ENCODE results near the gene IGFLR1.
A peak's percentile ranks its signal among the peaks of the same experiment; 100 is the strongest.

The IGFLR1 gene

DNA sequence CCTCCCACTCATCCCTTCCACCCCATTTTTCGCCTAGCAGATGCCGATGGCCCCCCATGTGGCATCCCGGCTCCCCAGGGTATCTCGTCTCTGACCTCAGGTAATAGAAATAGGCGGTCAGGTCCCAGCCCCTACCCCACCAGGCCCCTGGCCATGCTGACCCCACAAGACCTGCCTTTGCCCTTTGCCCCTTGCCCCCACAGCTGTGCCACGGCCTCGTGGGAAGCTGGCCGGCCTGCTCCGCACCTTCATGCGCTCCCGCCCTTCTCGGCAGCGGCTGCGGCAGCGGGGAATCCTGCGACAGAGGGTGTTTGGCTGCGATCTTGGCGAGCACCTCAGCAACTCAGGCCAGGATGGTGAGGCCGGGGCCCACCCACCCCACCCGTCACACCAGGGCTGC, 38.5 kb upstream of the IGFLR1 start:
- H3K9me3 ChIP-seq (replicated peaks in 1 of 11), result no peaks in the 10 kb centered on the region
- no peak overlapping the region for H3K4me2 ChIP-seq
- H4K20me1 ChIP-seq, result peaks cover 0 to 32% (median 0%) of the 10 kb centered on the region in 11 experiments; a peak in 8 of 22 replicates
- H3K27ac ChIP-seq, result no peak overlapping the region
- no peak for TF ChIP-seq Cebpa-rat (IDR thresholded peaks at IDR 0.05)
- no peak overlapping the region for H3K9ac ChIP-seq
- no peaks in the 10 kb centered on the region for H3K27me3 ChIP-seq
- H3K4me3 ChIP-seq, result no peak overlapping the region
- peaks cover 8 to 53% (median 40%) of the 10 kb centered on the region in 10 experiments; a peak in 18 of 20 replicates for H3K4me1 ChIP-seq
- H3K36me3 ChIP-seq, result peaks cover 3 to 79% (median 73%) of the 10 kb centered on the region in 11 experiments; a peak in 21 of 22 replicates

DNA sequence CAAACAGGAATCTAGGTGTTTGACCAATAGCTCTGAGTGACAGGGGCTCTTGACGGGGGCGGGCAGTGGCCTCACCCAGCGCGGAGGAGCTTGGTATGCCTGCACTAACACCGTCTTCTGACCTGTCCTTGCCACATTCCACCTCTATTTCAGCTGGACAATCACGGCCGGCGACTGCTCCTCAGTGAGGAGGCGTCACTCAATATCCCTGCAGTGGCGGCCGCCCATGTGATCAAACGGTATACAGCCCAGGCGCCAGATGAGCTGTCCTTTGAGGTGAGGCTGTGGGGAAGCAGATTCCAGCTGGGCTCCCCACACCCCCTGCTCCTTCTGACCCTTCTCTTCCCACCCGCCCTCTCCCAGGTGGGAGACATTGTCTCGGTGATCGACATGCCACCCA, 37.8 kb upstream of the IGFLR1 start:
- Histone ChIP-seq H4K20me1 (peaks cover 0 to 28% (median 0%) of the 10 kb centered on the region in 11 experiments; a peak in 8 of 22 replicates), H3K27ac (no peak overlapping the region), H3K9me3 (replicated peaks in 1 of 11) (no peaks in the 10 kb centered on the region), H3K4me3 (no peak overlapping the region), H3K27me3 (no peaks in the 10 kb centered on the region), H3K36me3 (peaks cover 3 to 72% (median 66%) of the 10 kb centered on the region in 11 experiments; a peak in 21 of 22 replicates), H3K9ac (no peak overlapping the region), H3K4me1 (peaks cover 8 to 53% (median 40%) of the 10 kb centered on the region in 10 experiments; a peak in 18 of 20 replicates), H3K4me2 (no peak overlapping the region)
- no peak for TF ChIP-seq Cebpa-rat (IDR thresholded peaks at IDR 0.05)

DNA sequence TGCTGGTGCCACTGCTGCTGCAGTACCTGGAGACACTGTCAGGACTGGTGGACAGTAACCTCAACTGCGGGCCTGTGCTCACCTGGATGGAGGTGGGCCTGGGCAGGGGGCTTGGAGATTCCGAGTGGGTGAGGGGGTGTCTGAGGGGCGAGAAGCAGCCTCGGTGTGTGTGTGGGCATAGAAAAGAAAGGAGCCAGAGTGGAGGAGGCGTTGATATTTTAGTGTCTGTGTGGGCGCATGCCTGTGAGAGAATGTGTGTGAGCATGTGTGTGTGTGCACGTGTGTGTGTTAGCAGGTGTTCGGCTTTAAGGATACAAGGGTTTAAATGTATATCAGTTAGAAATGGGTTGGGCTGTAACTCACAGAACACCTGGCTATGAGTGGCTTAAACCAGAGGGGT, 36.8 kb upstream of the IGFLR1 start:
- H3K4me2 ChIP-seq, result no peak overlapping the region
- H3K9ac ChIP-seq, result peak overlapping the region in 4 of 11 experiments; percentile 1 to 73 (median 11); a peak in 2 of 22 replicates
- H3K9me3 ChIP-seq (replicated peaks in 1 of 11), result no peaks in the 10 kb centered on the region
- TF ChIP-seq Cebpa-rat (IDR thresholded peaks at IDR 0.05), result no peak
- H4K20me1 ChIP-seq, result peaks cover 0 to 23% (median 0%) of the 10 kb centered on the region in 11 experiments; a peak in 8 of 22 replicates
- H3K4me1 ChIP-seq, result peaks cover 14 to 61% (median 48%) of the 10 kb centered on the region in 10 experiments
- H3K27me3 ChIP-seq, result no peaks in the 10 kb centered on the region
- H3K4me3 ChIP-seq, result no peak overlapping the region
- H3K36me3 ChIP-seq, result peaks cover 3 to 64% (median 61%) of the 10 kb centered on the region in 11 experiments; a peak in 20 of 22 replicates
- H3K27ac ChIP-seq, result no peak overlapping the region; a peak in 1 of 22 replicates

DNA sequence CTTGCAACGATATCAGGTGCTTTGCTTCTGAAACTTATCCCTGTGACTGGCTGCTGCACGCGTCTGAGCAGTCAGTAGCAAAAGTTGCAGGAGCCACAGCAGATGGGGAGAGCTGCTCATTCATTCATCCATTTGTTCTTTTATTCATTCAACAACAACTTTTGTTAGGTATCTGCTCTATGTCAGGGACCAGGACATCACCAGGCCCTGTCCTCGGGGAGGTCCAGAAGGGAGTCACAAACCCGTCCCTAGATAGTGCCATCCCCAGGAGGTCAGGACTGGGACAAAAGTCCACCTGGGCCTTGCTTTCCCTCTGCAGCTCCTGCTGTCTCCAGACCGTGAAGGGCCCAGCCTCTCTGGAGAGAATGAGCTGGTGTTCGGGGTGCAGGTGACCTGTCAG, 35.7 kb upstream of the IGFLR1 start:
- no peak for TF ChIP-seq Cebpa-rat (IDR thresholded peaks at IDR 0.05)
- no peak overlapping the region for H3K4me3 ChIP-seq
- no peaks in the 10 kb centered on the region for H3K9me3 ChIP-seq (replicated peaks in 1 of 11)
- H3K27me3 ChIP-seq, result no peaks in the 10 kb centered on the region
- peaks cover 3 to 57% (median 53%) of the 10 kb centered on the region in 11 experiments; a peak in 20 of 22 replicates for H3K36me3 ChIP-seq
- peak overlapping the region in 2 of 11 experiments; percentile 94 to 96; a peak in 4 of 22 replicates for H3K4me2 ChIP-seq
- H3K9ac ChIP-seq, result peak overlapping the region in 7 of 11 experiments; percentile 42 to 86 (median 82); a peak in 8 of 22 replicates
- peak overlapping the region in 2 of 11 experiments; percentile 22 to 72; a peak in 2 of 22 replicates for H3K27ac ChIP-seq
- peaks cover 14 to 52% (median 40%) of the 10 kb centered on the region in 10 experiments for H3K4me1 ChIP-seq
- H4K20me1 ChIP-seq, result peaks cover 0 to 14% (median 0%) of the 10 kb centered on the region in 11 experiments; a peak in 6 of 22 replicates

DNA sequence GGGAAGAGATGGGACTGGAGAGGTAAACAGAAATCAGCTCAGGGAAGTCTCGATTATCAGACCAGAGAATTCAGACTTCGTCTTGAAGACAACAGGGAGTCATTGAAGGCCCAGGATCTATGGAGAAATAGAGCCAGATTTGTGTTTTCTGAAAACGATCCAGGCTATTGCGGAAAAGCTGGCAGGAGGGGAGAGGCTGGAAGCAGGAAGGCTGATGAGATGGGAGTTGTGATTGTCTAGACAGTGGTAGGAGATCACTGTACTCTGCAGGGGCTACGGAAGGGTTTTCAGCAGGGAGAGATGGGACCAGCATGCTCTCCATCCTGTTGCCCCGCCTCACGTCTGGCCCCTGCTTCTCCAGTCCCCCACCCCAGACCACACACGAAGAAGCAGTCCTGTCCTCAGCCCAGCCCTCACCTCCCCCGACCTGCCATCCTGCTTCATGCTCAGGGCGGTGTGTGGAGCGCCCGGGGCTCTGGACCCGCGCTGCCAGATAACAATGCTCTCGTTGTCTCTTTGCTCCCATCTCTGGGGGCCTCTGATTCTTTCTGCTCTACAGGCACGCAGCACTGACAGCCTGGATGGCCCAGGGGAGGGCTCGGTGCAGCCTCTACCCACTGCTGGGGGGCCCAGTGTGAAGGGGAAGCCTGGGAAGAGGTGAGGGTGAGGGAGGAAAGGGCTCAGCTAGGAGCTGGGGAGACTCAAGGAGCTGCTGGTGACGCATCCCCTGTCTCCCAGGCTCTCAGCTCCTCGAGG, 35.0 kb upstream of the IGFLR1 start:
- Histone ChIP-seq H3K4me3 (peak overlapping the region in 3 of 10 experiments; percentile 70 to 78 (median 71); a peak in 5 of 20 replicates), H4K20me1 (peaks cover 0 to 14% (median 0%) of the 10 kb centered on the region in 11 experiments; a peak in 6 of 22 replicates), H3K36me3 (peaks cover 3 to 50% (median 46%) of the 10 kb centered on the region in 11 experiments; a peak in 19 of 22 replicates), H3K27me3 (no peaks in the 10 kb centered on the region), H3K9ac (peak overlapping the region in 8 of 11 experiments; percentile 73 to 86 (median 81); a peak in 15 of 22 replicates), H3K4me2 (peak overlapping the region in 9 of 11 experiments; percentile 77 to 96 (median 93); a peak in 18 of 22 replicates), H3K9me3 (replicated peaks in 1 of 11) (no peaks in the 10 kb centered on the region), H3K4me1 (peaks cover 14 to 46% (median 33%) of the 10 kb centered on the region in 10 experiments), H3K27ac (peak overlapping the region in 6 of 11 experiments; percentile 11 to 72 (median 23); a peak in 6 of 22 replicates)
- TF ChIP-seq Cebpa-rat (IDR thresholded peaks at IDR 0.05), result no peak

DNA sequence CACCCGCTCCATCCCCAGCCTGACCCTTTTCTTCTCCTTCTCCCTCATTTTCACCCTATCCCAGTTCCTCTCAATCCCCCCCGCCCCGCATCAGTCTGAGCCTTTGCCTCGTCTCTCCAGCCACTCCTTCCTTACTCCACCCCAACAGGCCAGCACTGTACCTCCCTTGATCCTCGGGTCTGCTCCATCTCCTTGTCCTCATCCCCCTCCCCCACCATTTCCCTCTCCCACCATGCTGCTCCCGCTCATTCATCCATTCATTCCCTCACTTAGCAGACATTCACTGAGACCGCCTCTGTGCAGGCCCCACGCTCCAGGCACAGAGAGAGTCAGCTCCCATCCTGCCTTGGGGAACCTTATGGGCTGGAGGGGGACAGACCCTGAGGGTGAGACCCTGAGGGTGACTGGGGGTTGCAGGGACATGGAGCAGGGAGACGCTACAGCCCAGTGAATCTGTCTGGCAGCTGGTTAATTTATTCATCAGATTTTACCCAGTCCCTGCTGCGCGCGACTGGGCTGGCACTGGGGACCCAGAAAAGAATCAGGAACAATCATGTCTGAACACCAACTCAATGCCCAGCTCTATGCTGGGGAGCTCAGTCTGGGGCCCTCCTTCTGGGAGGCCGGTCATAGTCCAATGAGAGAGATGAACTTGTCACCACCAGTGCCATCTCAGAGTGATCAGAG, 34.0 kb upstream of the IGFLR1 start:
- Histone ChIP-seq H4K20me1 (peaks cover 0 to 14% (median 0%) of the 10 kb centered on the region in 11 experiments; a peak in 4 of 22 replicates), H3K4me1 (peaks cover 14 to 35% (median 28%) of the 10 kb centered on the region in 10 experiments), H3K9ac (peak overlapping the region in 10 of 11 experiments; percentile 71 to 86 (median 79); a peak in 19 of 22 replicates), H3K36me3 (peaks cover 3 to 40% (median 35%) of the 10 kb centered on the region in 11 experiments; a peak in 19 of 22 replicates), H3K4me3 (peak overlapping the region; percentile 61 to 80 (median 70)), H3K27me3 (no peaks in the 10 kb centered on the region), H3K9me3 (replicated peaks in 1 of 11) (no peaks in the 10 kb centered on the region), H3K27ac (peak overlapping the region in 8 of 11 experiments; percentile 66 to 78 (median 74); a peak in 15 of 22 replicates), H3K4me2 (peak overlapping the region; percentile 77 to 96 (median 91))
- TF ChIP-seq Cebpa-rat (IDR thresholded peaks at IDR 0.05), result no peak

DNA sequence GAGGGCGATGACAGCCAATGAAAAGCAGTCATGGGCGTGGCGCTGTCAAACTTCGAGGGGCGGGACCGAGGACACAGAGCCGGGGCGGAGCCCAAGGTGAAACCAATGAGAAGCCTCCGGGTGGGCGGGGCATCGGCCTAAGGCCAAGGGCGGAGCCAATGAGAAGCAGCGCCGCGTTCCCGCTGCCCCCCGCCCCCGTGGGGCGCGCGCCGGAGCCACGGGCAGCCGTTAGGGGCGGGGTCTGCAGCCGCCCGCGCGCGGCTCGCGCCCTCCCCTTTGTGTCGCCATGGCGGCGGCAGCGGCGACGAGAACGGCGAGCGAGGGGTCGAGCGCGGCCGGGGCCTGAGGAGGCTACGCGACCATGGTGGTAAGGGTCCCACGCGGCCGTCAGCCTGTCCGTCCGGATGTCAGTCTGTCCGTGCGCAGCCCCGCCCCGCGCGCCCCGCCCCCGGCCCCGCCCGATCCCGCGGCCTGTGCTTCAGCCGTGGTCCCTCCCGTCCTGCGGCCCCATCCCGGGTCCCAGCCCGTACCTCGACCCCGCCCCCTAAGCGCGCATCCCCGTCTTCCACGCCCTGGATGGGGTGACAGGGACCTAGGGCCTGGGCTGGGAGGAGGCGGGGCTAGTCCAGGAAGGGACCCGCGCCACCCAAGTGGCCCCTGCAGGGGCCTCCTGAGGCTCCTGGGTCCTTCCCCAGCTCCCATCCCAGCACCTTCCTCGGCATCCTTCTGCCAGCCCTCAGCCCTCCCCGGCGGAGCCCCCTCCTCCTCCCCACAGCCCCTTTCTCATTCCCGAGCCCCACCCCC, 33.2 kb upstream of the IGFLR1 start, which contains the start of gene ARHGAP33:
ARHGAP33 (plus strand) TSS at position 267 of the 804 bp plus-strand sequence; CDS start at position 362, 95 bp downstream.
- H4K20me1 ChIP-seq, result peaks cover 0 to 14% (median 0%) of the 10 kb centered on the region in 11 experiments; a peak in 4 of 22 replicates
- H3K9ac ChIP-seq, result peak within 1 kb of the TSS; percentile 57 to 86 (median 78); a peak in 21 of 22 replicates
- peaks cover 0 to 34% (median 31%) of the 10 kb centered on the region in 11 experiments; a peak in 19 of 22 replicates for H3K36me3 ChIP-seq
- H3K9me3 ChIP-seq (replicated peaks in 1 of 11), result no peaks in the 10 kb centered on the region
- no peaks in the 10 kb centered on the region for H3K27me3 ChIP-seq
- TF ChIP-seq Cebpa-rat (IDR thresholded peaks at IDR 0.05), result no peak
- peak within 1 kb of the TSS; percentile 77 to 96 (median 93) for H3K4me2 ChIP-seq
- H3K4me1 ChIP-seq, result peaks cover 14 to 35% (median 28%) of the 10 kb centered on the region in 10 experiments
- H3K4me3 ChIP-seq, result peak within 1 kb of the TSS; percentile 61 to 80 (median 70)
- peak within 1 kb of the TSS in 9 of 11 experiments; percentile 41 to 78 (median 72); a peak in 19 of 22 replicates for H3K27ac ChIP-seq

DNA sequence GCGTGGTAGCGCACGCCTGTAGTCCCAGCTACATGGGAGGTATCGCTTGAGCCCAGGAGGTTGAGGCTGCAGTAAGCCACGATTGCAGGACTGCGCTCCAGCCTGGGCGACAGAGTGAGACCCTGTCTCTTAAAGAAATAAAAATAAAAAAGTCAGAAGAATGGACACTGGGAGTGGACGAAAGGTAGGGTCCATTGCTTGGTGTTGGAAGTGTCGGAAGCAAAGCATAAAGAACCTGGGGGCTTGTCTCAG, 32.7 kb upstream of the IGFLR1 start:
- TF ChIP-seq Cebpa-rat (IDR thresholded peaks at IDR 0.05), result no peak
- Histone ChIP-seq H3K36me3 (peaks cover 0 to 30% (median 28%) of the 10 kb centered on the region in 11 experiments; a peak in 19 of 22 replicates), H3K9ac (peak overlapping the region in 5 of 11 experiments; percentile 5 to 86 (median 35); a peak in 3 of 22 replicates), H3K27ac (no peak overlapping the region), H3K4me1 (peaks cover 14 to 38% (median 28%) of the 10 kb centered on the region in 10 experiments), H4K20me1 (peaks cover 0 to 14% (median 0%) of the 10 kb centered on the region in 11 experiments; a peak in 4 of 22 replicates), H3K4me3 (peak overlapping the region; percentile 61 to 80 (median 70)), H3K27me3 (no peaks in the 10 kb centered on the region), H3K4me2 (peak overlapping the region; percentile 69 to 96 (median 84)), H3K9me3 (replicated peaks in 1 of 11) (no peaks in the 10 kb centered on the region)
